HG03565 (cell line): Measurements from ENCODE around the gene DNAJB14.

ENCODE experiments used
- ATAC-seq: cut with Tn5 transposase; IDR thresholded peaks from one replicate; pipeline ENCODE4 v1.9.1; 2021; ENCODE audit warnings: mild to moderate bottlenecking, moderate library complexity; ENCODE audit not compliant: unreplicated experiment

The DNAJB14 gene

GRCh38 chr4:99872570-99872969, 73.8 kb downstream of the DNAJB14 start:
- no peak for ATAC-seq

- ATAC-seq, result peak; percentile 68
These were observed 78.3 kb downstream of the DNAJB14 start for GRCh38 chr4:99868126-99868596.

GRCh38 chr4:99863804-99864203, 82.6 kb downstream of the DNAJB14 start:
- no peak for ATAC-seq

GRCh38 chr4:99861120-99861905, 85.1 kb downstream of the DNAJB14 start:
- peak; percentile 56 for ATAC-seq

- no peak for ATAC-seq
These were observed 85.9 kb downstream of the DNAJB14 start for GRCh38 chr4:99860521-99860920.

GRCh38 chr4:99859618-99860017, 86.8 kb downstream of the DNAJB14 start:
- ATAC-seq, result no peak

- no peak for ATAC-seq
These were observed 89.1 kb downstream of the DNAJB14 start for GRCh38 chr4:99857307-99857706.

GRCh38 chr4:99856166-99856565, 90.3 kb downstream of the DNAJB14 start:
- ATAC-seq, result no peak

- ATAC-seq, result peak; percentile 38
These were observed 90.7 kb downstream of the DNAJB14 start for GRCh38 chr4:99855678-99856077.

- ATAC-seq, result no peak
These were observed 92.4 kb downstream of the DNAJB14 start for GRCh38 chr4:99853999-99854398.

GRCh38 chr4:99853190-99853589, 93.2 kb downstream of the DNAJB14 start:
- no peak for ATAC-seq

- ATAC-seq, result no peak
These were observed 94.1 kb downstream of the DNAJB14 start for GRCh38 chr4:99852199-99852749.

- peak; percentile 38 for ATAC-seq
These were observed 97.8 kb downstream of the DNAJB14 start for GRCh38 chr4:99848591-99849001.

- peak; percentile 63 for ATAC-seq
These were observed 98.9 kb downstream of the DNAJB14 start for GRCh38 chr4:99847362-99847976.

- ATAC-seq, result no peak
These were observed 99.5 kb downstream of the DNAJB14 start for GRCh38 chr4:99846891-99847290.
